ENCODE results near the gene KCNJ12.
A peak's percentile ranks its signal among the peaks of the same experiment; 100 is the strongest.
"Not testable (repeated sequence)": the region's sequence is repeated elsewhere in the genome, so short reads cannot be mapped to it uniquely, and the experiment has no call there.

DNA sequence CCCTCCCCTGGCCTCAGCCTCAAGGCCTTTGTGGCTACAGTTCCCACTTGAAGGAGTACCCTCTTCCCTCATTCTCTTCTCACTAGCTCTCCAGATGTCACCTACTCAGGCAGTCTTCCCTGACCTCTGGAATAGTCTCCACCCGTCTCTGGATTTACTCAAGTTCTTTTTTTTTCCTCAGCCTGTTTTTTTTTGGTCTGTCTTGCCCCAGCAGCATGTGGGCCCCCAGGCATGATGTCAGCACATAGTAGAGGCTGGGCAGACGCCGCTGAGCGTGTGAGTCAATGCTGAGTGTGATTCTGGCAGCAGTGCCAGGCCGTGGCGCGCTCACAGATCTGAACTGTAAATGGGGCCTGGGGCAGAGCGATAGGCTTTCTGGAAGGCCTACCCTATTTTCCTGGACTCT lies 26.0 kb downstream of the KCNJ12 start:
- TF ChIP-seq FOSL1 (IDR thresholded peaks at IDR 0.05; ENCODE audit: low read depth) (peak; percentile 73), POLR2AphosphoS5 (IDR thresholded peaks at IDR 0.05; ENCODE audit: low read depth, low read length) (peak; percentile 40)
- not testable (repeated sequence) for TF ChIP-seq EZH2 (IDR thresholded peaks at IDR 0.05); RAD21 (IDR thresholded peaks at IDR 0.05; ENCODE audit: low read depth); YY1 (IDR thresholded peaks at IDR 0.05; ENCODE audit: extremely low read depth, insufficient replicate concordance, low read depth, low read length)
- TF ChIP-seq, protein P1, sequence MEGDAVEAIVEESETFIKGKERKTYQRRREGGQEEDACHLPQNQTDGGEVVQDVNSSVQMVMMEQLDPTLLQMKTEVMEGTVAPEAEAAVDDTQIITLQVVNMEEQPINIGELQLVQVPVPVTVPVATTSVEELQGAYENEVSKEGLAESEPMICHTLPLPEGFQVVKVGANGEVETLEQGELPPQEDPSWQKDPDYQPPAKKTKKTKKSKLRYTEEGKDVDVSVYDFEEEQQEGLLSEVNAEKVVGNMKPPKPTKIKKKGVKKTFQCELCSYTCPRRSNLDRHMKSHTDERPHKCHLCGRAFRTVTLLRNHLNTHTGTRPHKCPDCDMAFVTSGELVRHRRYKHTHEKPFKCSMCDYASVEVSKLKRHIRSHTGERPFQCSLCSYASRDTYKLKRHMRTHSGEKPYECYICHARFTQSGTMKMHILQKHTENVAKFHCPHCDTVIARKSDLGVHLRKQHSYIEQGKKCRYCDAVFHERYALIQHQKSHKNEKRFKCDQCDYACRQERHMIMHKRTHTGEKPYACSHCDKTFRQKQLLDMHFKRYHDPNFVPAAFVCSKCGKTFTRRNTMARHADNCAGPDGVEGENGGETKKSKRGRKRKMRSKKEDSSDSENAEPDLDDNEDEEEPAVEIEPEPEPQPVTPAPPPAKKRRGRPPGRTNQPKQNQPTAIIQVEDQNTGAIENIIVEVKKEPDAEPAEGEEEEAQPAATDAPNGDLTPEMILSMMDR (IDR thresholded peaks at IDR 0.05 in 2 of 3, conservative IDR thresholded peaks at IDR 0.05 in 1 of 3; ENCODE audit: borderline replicate concordance in 1 of 3, insufficient read depth in 1 of 3, low read depth in 2 of 3, low read length in 2 of 3), result not testable (repeated sequence)

All from HCT116 (cell line).